Activated T-helper 1 cell treated with anti-CD3 and anti-CD28 coated beads, Interleukin-2, amount 50 U/mL, for 16 hours (primary cell): ENCODE data around the gene LAMA2.
A peak's percentile ranks its signal among the peaks of the same experiment; 100 is the strongest.

ENCODE experiments used
- DNase-seq, 2 donors: peaks; one replicate each; pipeline ENCODE4 v3.0.0-alpha.2; 2020; ENCODE audit warnings: low read depth in 1 of 2, low spot score in 1 of 2

LAMA2 gene

DNA sequence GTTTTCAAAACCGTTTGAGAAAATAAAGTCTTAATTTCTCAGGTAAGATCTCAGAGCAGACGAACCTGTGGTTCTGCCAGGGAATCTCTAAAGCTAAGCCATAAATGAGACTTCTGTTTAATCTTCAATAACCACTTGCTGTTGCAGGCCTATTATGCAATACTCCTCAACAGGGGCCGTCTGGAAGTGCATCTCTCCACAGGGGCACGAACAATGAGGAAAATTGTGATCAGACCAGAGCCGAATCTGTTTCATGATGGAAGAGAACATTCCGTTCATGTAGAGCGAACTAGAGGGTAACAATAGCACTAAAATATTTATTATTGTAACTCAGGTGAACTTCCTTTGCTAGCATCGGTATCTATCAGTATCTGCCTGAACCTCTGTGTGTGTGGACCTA lies 603.4 kb downstream of the LAMA2 start:
- no peak for DNase-seq

- no peak for DNase-seq
Observed at GRCh38 chr6:129488313-129488712, 605.4 kb downstream of the LAMA2 start.

DNA sequence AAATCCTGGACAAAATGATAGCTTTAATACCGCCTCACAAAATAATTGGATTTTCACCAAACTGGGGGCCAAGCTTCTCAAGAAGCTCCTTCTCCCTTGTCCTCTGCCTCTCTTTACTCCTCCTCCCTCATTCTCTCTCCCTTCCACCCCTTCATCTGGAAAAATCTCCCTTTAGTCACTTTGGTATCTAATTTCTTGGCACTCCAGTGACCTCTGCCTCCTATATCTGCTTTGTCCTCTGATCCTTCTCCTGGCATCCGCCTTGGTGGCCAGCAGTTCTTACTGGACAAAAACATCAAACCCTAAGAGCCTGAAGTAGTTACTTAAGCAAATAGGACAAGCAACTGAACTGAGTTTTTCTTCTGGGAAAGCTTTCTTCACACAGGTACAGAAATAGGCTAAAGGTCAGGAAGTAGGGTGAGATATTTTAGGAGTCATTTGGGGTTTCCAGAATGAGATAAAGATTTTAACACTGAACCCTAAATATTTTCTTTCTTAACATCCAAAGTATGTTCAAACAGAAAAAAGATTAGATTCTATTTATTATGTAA lies 606.4 kb downstream of the LAMA2 start:
- no peak for DNase-seq

DNA sequence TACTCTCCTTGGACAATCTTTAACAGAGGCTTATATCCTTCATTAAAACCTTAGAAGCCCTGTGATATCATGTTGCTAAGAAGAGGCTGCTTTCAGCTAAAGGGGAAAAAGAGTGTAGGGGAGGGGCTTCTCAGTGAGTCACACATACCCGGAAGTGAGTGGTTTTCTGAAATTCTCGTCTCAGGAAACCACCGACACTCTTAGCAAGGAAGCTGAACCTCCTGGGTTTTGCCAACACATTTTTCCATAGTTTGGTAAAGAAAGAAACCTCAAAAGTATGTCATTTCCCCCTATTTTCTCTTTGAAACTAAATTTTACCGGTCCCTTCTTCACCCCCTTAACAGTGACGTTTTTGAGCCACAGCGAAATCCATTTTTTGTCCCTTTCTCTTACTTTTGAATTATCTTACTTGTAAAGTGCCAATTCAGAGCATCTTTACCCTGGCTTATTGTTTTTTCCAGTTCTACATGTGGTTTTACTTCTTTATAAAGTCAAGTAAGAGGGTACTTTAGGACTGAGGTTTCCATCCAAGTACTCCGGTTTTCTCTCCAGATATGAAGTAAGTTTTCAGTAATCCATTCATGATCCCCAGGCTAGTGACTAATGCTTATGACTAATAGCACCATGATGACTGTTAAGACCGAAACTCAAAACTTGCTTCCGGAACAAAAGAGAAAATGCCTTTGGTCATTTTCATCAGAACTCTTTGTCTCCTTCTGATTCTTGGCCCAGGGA lies 607.8 kb downstream of the LAMA2 start:
- peak in 1 of 2 donors; percentile 43 for DNase-seq

DNA sequence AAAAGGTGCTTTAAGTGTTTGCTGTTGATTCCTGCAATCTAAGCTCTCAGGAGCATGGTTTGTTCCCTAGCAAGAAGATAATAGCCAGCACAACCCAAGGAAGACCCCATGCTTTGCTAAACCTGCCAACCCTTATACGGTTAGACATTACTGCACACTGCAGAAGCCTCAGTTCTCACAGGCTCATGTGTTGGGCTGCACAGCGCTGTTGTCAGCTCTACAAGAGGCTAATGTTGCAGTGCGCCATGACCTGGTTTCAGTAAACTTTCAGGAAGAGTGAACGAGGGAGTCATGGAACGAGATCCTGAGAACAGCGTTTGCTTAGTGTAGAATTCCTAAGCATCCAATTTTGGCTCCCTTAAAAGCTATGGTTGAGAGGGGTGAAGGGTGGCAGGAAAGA lies 608.5 kb downstream of the LAMA2 start:
- DNase-seq, result no peak

DNA sequence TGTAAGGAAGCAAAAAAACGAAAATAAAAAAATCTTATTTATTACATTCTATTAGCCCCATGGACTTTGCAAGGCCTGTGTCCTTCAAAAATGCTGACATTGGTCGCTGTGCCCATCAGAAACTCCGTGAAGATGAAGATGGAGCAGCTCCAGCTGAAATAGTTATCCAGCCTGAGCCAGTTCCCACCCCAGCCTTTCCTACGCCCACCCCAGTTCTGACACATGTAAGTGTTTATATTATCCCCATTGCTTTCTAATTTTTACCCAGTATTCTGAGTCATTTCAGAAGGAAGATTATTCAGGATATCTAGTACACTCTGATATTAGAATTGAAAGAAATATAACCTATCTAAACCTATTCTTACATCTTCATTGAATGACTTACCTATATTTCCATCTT lies 609.3 kb downstream of the LAMA2 start:
- no peak for DNase-seq

- no peak for DNase-seq
Observed at GRCh38 chr6:129493354-129493902, 610.5 kb downstream of the LAMA2 start.

- no peak for DNase-seq
Observed at GRCh38 chr6:129494099-129494498, 611.2 kb downstream of the LAMA2 start.

DNA sequence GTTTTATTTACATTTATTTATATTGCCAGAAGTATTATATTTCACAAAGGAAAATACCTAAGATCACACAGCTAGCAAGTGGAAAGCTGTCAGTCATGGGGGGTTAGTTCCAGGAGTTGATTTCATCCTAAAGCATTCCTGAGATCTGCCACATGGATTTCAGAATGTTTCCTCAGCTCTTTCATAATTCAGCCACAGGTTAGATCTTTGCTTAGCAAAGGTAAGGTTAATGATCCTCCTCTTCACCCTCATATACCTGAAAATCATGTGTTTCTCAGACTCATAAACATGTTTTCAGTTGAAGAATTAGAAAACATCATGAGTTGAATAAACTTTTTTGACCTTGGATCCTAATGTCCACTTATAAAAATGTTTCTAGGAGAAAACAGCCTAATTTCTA lies 611.6 kb downstream of the LAMA2 start:
- no peak for DNase-seq

- no peak for DNase-seq
Observed at GRCh38 chr6:129495652-129496051, 612.7 kb downstream of the LAMA2 start.

GRCh38 chr6:129497481-129498441 lies 614.8 kb downstream of the LAMA2 start:
- no peak for DNase-seq

- DNase-seq, result no peak
Observed at GRCh38 chr6:129498541-129498940, 615.6 kb downstream of the LAMA2 start.

DNA sequence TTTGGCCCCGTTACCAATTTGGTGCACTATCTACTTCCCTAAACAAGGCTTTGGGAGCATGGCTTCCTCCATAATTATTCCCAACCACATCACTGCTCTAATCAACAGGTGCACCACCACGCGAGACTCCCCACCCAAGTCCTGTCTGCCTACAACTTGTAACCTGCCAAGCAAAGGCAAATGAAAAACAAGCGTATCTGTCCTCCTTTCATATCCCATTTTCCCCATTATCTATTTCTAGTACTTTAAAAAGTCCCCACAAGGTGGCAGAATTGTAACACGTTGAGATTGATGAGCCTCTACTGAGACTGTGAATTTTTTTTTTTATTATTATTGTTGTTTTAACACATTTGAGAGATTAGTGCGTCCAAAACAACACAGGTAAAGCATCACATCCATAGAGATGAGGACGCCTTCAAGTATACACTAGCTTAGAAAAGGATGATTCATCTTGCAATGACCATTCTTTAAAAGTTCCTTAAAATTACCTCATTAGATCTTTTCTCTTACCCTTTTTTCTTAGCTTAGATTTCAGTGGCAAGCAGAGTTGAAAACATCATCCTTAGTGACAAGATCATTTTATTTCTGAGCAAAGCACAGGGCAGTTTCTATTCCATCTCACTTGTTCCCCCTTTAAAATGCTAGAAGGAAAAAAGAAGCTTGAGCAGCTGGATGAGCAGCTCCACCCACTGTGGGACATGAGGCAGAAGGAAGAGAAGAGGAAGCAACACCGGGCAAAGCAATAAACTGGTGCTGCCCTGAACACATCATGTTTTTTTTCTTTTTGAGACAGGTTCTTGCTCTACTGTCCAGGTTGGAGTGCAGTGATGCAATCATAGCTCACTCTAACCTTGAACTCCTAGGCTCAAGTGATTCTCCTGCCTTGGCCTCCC lies 616.3 kb downstream of the LAMA2 start:
- DNase-seq, result no peak

DNA sequence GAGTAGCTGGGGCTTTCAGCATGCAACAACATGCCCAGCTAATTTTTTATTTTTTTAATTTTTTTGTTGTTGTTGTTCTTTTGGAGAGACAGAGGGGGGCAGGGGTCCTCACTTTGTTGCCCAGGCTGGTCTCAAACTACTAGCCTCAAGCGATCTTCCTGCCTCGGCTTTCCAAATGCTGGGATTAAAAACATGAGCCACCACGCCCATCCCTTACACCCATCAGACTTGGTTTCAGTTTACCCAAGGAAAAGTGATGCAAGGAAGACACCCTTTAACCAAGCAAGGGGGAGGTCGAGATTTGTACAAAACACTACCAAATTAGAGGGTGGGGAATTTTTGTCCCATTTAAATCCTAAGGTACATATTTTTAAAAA lies 616.9 kb downstream of the LAMA2 start:
- no peak for DNase-seq

DNA sequence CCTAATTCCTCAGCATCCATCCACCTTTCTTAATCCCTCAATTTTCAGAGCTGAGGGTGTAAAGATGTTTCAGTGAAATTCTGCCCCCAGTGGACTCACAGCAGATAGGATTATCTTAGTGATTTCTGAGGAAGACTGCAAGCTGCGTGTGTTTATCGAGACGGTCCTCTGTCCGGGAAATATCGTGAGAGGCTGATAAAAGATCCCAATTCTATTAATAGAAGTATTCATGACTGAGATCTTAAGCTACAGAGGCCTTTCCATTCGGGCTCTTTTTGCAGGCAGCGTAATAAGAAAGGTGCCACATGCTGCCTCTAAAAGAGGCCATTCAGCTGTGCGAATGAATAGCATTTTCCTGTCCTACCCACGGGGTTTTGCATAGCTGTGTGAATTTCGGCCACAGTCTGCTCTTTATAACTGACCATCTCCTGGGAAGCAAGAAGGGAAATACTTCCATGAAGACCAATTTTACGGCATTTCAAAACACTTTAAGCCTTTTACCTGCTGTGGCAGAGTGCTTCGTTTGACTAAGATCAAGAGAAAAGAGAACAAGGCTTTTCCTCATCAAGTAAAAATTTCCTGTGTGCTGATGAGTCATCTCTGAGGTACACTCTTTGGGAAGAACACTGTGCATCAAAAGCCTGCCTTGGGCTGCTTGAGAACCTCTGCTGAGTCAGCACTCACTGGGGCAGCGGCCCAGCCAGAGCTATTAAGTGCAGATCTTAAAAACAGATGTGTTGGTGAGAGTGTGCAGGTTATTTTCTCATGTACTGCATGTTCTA lies 618.2 kb downstream of the LAMA2 start:
- no peak for DNase-seq

- DNase-seq, result no peak
Observed at GRCh38 chr6:129501740-129502660, 619.1 kb downstream of the LAMA2 start.

- no peak for DNase-seq
Observed at GRCh38 chr6:129504456-129504855, 621.5 kb downstream of the LAMA2 start.

DNA sequence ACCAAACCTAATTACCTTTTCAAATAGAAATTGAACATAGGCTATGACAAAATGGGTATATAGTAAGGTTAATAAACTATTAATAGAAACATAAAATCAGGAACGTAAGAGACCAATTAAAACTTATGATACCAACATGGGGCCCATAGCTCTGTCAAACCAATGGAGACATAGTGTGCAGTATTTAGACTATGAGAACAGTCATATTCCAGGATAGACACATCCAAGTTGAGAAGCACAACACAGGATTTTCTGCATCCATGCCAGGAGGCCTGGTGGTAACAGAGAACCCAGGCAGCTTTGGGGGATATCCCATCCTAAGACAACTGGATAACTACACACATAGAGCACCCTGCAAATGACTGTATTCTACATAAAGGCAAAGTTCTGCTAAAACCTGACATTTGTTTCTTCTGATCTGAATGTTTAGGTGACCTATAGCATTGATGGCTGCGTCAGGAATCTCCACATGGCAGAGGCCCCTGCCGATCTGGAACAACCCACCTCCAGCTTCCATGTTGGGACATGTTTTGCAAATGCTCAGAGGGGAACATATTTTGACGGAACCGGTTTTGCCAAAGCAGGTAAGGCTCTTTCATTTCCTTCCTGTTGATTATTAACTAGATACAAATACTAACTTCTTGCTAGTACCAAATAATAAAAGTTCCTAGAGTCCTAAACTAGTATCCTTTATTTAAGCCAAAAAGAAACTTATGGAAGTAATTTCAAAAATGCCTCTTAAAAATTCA lies 624.3 kb downstream of the LAMA2 start:
- DNase-seq, result no peak
